Ovary (tissue), 9 donors: ENCODE results near the gene CD79A. TPM values are rescaled to one million over a fixed set of nuclear protein-coding genes. Genes with fewer than 3 reads are reported as not detected.

ENCODE experiments used
- DNase-seq, 5 donors: peaks; one replicate each; pipeline ENCODE4 v3.0.0-alpha.2; 2019 to 2020
- H3K27ac ChIP-seq, 2 donors: fragments of 200-600 bp; one replicate each; pipeline versions ENCODE4 v1.5.1 to v1.8.0; 2019 to 2022
- H3K27me3 ChIP-seq: fragments of 200-600 bp; one replicate; pipeline ENCODE4 v1.8.0; 2022
- H3K36me3 ChIP-seq: fragments of 200-600 bp; sonication (generic); one replicate; pipeline ENCODE4 v1.5.1; 2019
- H3K4me1 ChIP-seq: one replicate; pipeline ENCODE4 v1.8.1; 2013; ENCODE audit warnings: mild to moderate bottlenecking, moderate library complexity; ENCODE audit not compliant: insufficient read depth
- H3K4me3 ChIP-seq: fragments of 200-600 bp; sonication (generic); one replicate; pipeline ENCODE4 v1.5.1; 2017
- H3K9me3 ChIP-seq, 2 donors: fragments of 200-600 bp in 1 of 2; sonication (generic) in 1 of 2; one replicate each; pipeline versions ENCODE4 v1.5.1 to v1.8.1; 2013 to 2019; ENCODE audit warnings: mild to moderate bottlenecking in 1 of 2, moderate library complexity in 1 of 2
- CTCF ChIP-seq, 3 donors: fragments of 450-650 bp in 2 of 3; fragments of 200-600 bp in 1 of 3; IDR thresholded peaks; one replicate each; pipeline versions ENCODE4 v1.5.1 to v1.8.0; 2016 to 2022; ENCODE audit warnings: antibody characterized with exemption in 3 of 3, mild to moderate bottlenecking in 1 of 3
- EP300 ChIP-seq: sonication (generic); formaldehyde crosslinking; IDR thresholded peaks from one replicate; pipeline ENCODE4 v1.6.1; 2017; ENCODE audit warnings: antibody characterized with exemption
- POLR2A ChIP-seq: fragments of 450-650 bp; IDR thresholded peaks from one replicate; pipeline ENCODE4 v1.6.1; 2017; ENCODE audit warnings: antibody characterized with exemption, mild to moderate bottlenecking, moderate library complexity
- WGBS, 3 donors: extraction: QIAGEN DNeasy Blood & Tissue Kit in 1 of 3; methylation state at CpG; one replicate each; pipeline versions ENCODE4 v1.1.5 to v1.1.7; 2013 to 2017; 5-methylcytosine and 5-hydroxymethylcytosine counted together
- intact Hi-C, 4 donors: fragments of 100-400 bp; cut with DNase I; formaldehyde crosslinking; loops; one replicate each; pipeline versions ENCODE4 v1.11.0 to v1.15.1; 2022 to 2023
- polyA plus RNA-seq, 2 donors: library from polyadenylated mRNA; stranded (reverse); fragments of 200-250 nt in 1 of 2; fragments of 350-450 nt in 1 of 2; fragmentation: Illumina TruSeq in 1 of 2; extraction: RNeasy Lipid Tissue Mini Kit (QIAGEN cat#74804) in 1 of 2; gene quantifications; one replicate each; pipeline ENCODE4 v1.2.3, GENCODE V29; 2013 to 2014
- total RNA-seq, 7 donors: library from RNA; depleted of rRNA in 2 of 7; stranded (reverse); fragments of >200 nt in 2 of 7; fragmentation: NEBNext Ultra II Directional in 3 of 7; extraction: Animal tissue kit (Norgen Biotek cat#: 25700) in 3 of 7; gene quantifications; one replicate each; pipeline versions ENCODE4 v1.1.0 to v1.2.4, GENCODE V29; 2016 to 2023
- donor health status: DM: no; HTN: no; CAD: no; lungs with moderate emphysema.
- donor health status: DM: no; HTN: no; CAD: no.
- donor health status: Bipolar disorder and iron deficiency.
- donor health status: DM: yes; HTN: yes; CAD: no.
- donor health status: DM: no; HTN: no; CAD: no.
- donor health status: DM: yes; HTN: yes; CAD: no.

CD79A gene
- total and polyA plus RNA-seq, 9 donors: 0.25 to 1.4 (median 0.63) TPM; not detected in 1

- Histone ChIP-seq H3K36me3 (no peaks in the 10 kb centered on the region), H3K27me3 (no peaks in the 10 kb centered on the region), H3K4me1 (peaks cover 2% of the 10 kb centered on the region), H3K27ac (no peak overlapping the region), H3K9me3 (no peaks in the 10 kb centered on the region), H3K4me3 (no peak overlapping the region)
- no peak for TF ChIP-seq CTCF (IDR thresholded peaks at IDR 0.05)
- no peak for TF ChIP-seq EP300
- TF ChIP-seq POLR2A: no peak
- DNase-seq: no peak
- intact Hi-C loops: no loop called here
- 66 to 74% (median 69%) methylated on average over 7 of the region's 7 CpGs for WGBS, 3 donors
These were observed 2.7 kb downstream of the CD79A start for GRCh38 chr19:41879670-41880328.

GRCh38 chr19:41880329-41880708 lies 3.2 kb downstream of the CD79A start:
- intact Hi-C loops: no loop called here
- TF ChIP-seq POLR2A: no peak
- no peak for TF ChIP-seq EP300
- no peak for TF ChIP-seq CTCF (IDR thresholded peaks at IDR 0.05)
- no peak for DNase-seq
- Histone ChIP-seq H3K4me3 (no peak overlapping the region), H3K36me3 (no peaks in the 10 kb centered on the region), H3K27ac (no peak overlapping the region), H3K4me1 (peaks cover 6% of the 10 kb centered on the region), H3K27me3 (no peaks in the 10 kb centered on the region), H3K9me3 (no peaks in the 10 kb centered on the region)
- 49 to 56% (median 55%) methylated on average over 5 of the region's 5 CpGs for WGBS, 3 donors

- intact Hi-C loops: no loop called here
- TF ChIP-seq POLR2A: no peak
- H3K27ac ChIP-seq: peak within 1 kb of the TSS; percentile 5 to 76
- DNase-seq: peak; percentile 49 to 72 (median 56)
- H3K36me3 ChIP-seq: no peaks in the 10 kb centered on the region
- peak within 1 kb of the TSS; percentile 87 for H3K4me3 ChIP-seq
- WGBS, 3 donors: 2% methylated on average over 54 to 80 of the region's 80 CpGs
- H3K27me3 ChIP-seq: no peaks in the 10 kb centered on the region
- H3K9me3 ChIP-seq: no peaks in the 10 kb centered on the region
- H3K4me1 ChIP-seq: peaks cover 6% of the 10 kb centered on the region
These were observed 5.7 kb downstream of the CD79A start, which contains the start of gene ARHGEF1 for GRCh38 chr19:41882568-41883462. TSS of gene ARHGEF1 (plus strand) at chr19:41883184. CDS start at chr19:41888083, 4,899 bp downstream.

GRCh38 chr19:41883463-41883820 lies 6.4 kb downstream of the CD79A start:
- peaks cover 6% of the 10 kb centered on the region for H3K4me1 ChIP-seq
- intact Hi-C loops: no loop called here
- no peaks in the 10 kb centered on the region for H3K36me3 ChIP-seq
- H3K27ac ChIP-seq: peak overlapping the region; percentile 5 to 76
- TF ChIP-seq POLR2A: no peak
- no peak for TF ChIP-seq EP300
- TF ChIP-seq CTCF (IDR thresholded peaks at IDR 0.05): no peak
- no peak for DNase-seq
- WGBS, 3 donors: 0 to 2% (median 1%) methylated on average over 23 of the region's 23 CpGs
- H3K9me3 ChIP-seq: no peaks in the 10 kb centered on the region
- no peaks in the 10 kb centered on the region for H3K27me3 ChIP-seq
- H3K4me3 ChIP-seq: peak overlapping the region; percentile 87
